ENCODE measurements around the gene FLT3. TPM values are rescaled to one million over a fixed set of nuclear protein-coding genes. Genes with fewer than 3 reads are reported as not detected.

Gene FLT3
- total RNA-seq, 2 experiments from 2014 or later = not detected

GRCh38 chr13:28099396-28100149, 803 bp downstream of the FLT3 start:
- Mint-ChIP-seq H3K4me1 (ENCODE audit: low read depth) (peaks cover 8% of the 10 kb centered on the region), H3K27ac (no peak overlapping the region), H3K9me3 (no peaks in the 10 kb centered on the region), H3K27me3 (peaks cover 50% of the 10 kb centered on the region), H3K4me3 (peak overlapping the region; percentile 56), H3K36me3 (ENCODE audit: low read depth) (no peaks in the 10 kb centered on the region)
- DNase-seq = no peak
- CTCF ChIA-PET = no interaction called here
- POLR2A ChIA-PET = interaction anchor here (0.6 kb wide), 1 partner anchor 154 kb away, joined by 3 read pairs; no protein-coding TSS in a partner anchor
- no peak for ATAC-seq
- intact Hi-C loops (cut with micrococcal nuclease) = no loop called here
- TF ChIP-seq CTCF (IDR thresholded peaks at IDR 0.05) = no peak

GRCh38 chr13:28097503-28097902, 2.9 kb downstream of the FLT3 start:
- no peak for TF ChIP-seq CTCF (IDR thresholded peaks at IDR 0.05)
- CTCF ChIA-PET = no interaction called here
- peaks cover 8% of the 10 kb centered on the region for H3K4me1 Mint-ChIP-seq (ENCODE audit: low read depth)
- no peaks in the 10 kb centered on the region for H3K9me3 Mint-ChIP-seq
- intact Hi-C loops (cut with micrococcal nuclease) = no loop called here
- POLR2A ChIA-PET = no interaction called here
- H3K36me3 Mint-ChIP-seq (ENCODE audit: low read depth) = no peaks in the 10 kb centered on the region
- H3K27me3 Mint-ChIP-seq = peaks cover 47% of the 10 kb centered on the region
- DNase-seq (no peak), ATAC-seq (no peak)
- no peak overlapping the region for H3K27ac Mint-ChIP-seq
- no peak overlapping the region for H3K4me3 Mint-ChIP-seq

- TF ChIP-seq CTCF (IDR thresholded peaks at IDR 0.05) = no peak
- Mint-ChIP-seq H3K4me3 (no peak overlapping the region), H3K27ac (no peak overlapping the region), H3K36me3 (ENCODE audit: low read depth) (no peaks in the 10 kb centered on the region), H3K27me3 (peaks cover 31% of the 10 kb centered on the region), H3K9me3 (no peaks in the 10 kb centered on the region), H3K4me1 (ENCODE audit: low read depth) (peaks cover under 1% of the 10 kb centered on the region)
- CTCF ChIA-PET = no interaction called here
- intact Hi-C loops (cut with micrococcal nuclease) = no loop called here
- no peak for DNase-seq
- POLR2A ChIA-PET = no interaction called here
- ATAC-seq = no peak
These were observed 6.1 kb downstream of the FLT3 start for GRCh38 chr13:28094306-28094705.

- no peak overlapping the region for H3K27ac Mint-ChIP-seq
- H3K27me3 Mint-ChIP-seq = peaks cover 29% of the 10 kb centered on the region
- H3K9me3 Mint-ChIP-seq = no peaks in the 10 kb centered on the region
- no peaks in the 10 kb centered on the region for H3K4me1 Mint-ChIP-seq (ENCODE audit: low read depth)
- ATAC-seq (no peak), DNase-seq (no peak)
- intact Hi-C loops (cut with micrococcal nuclease) = no loop called here
- ChIA-PET POLR2A (no interaction called here), CTCF (no interaction called here)
- no peak overlapping the region for H3K4me3 Mint-ChIP-seq
- no peak for TF ChIP-seq CTCF (IDR thresholded peaks at IDR 0.05)
- H3K36me3 Mint-ChIP-seq (ENCODE audit: low read depth) = no peaks in the 10 kb centered on the region
These were observed 6.5 kb downstream of the FLT3 start for GRCh38 chr13:28093881-28094280.

GRCh38 chr13:28092431-28092830, 7.9 kb downstream of the FLT3 start:
- ChIA-PET POLR2A (no interaction called here), CTCF (no interaction called here)
- Mint-ChIP-seq H3K27ac (no peak overlapping the region), H3K36me3 (ENCODE audit: low read depth) (no peaks in the 10 kb centered on the region), H3K4me1 (ENCODE audit: low read depth) (no peaks in the 10 kb centered on the region), H3K4me3 (no peak overlapping the region), H3K9me3 (no peaks in the 10 kb centered on the region), H3K27me3 (peaks cover 20% of the 10 kb centered on the region)
- intact Hi-C loops (cut with micrococcal nuclease) = no loop called here
- no peak for DNase-seq
- ATAC-seq = no peak
- TF ChIP-seq CTCF (IDR thresholded peaks at IDR 0.05) = no peak
